HG02840 (cell line): ENCODE measurements around the gene PDE6B.
"Not testable (repeated sequence)": the region's sequence is repeated elsewhere in the genome, so short reads cannot be mapped to it uniquely, and the experiment has no call there.

Experiments used
- ATAC-seq: cut with Tn5 transposase; IDR thresholded peaks from one replicate; pipeline ENCODE4 v1.9.1; 2021; ENCODE audit warnings: mild to moderate bottlenecking, moderate library complexity, moderate number of reproducible peaks; ENCODE audit not compliant: unreplicated experiment, low FRiP score

PDE6B gene

DNA sequence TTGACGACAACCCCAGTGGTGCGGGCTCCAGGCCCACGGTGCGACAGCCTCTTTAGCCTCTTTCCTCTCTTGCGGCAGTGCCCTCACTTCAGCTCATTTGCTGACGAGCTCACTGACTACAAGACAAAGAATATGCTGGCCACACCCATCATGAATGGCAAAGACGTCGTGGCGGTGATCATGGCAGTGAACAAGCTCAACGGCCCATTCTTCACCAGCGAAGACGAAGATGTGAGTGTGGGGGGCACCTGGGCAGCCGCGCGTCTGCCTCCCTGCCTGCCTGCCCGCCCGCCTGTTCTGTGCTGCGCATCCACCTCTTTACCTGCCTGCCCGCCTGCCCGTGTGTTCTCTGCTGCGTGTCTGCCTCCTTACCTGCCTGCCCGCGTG, 9.2 kb downstream of the PDE6B start:
- ATAC-seq, result no peak

DNA sequence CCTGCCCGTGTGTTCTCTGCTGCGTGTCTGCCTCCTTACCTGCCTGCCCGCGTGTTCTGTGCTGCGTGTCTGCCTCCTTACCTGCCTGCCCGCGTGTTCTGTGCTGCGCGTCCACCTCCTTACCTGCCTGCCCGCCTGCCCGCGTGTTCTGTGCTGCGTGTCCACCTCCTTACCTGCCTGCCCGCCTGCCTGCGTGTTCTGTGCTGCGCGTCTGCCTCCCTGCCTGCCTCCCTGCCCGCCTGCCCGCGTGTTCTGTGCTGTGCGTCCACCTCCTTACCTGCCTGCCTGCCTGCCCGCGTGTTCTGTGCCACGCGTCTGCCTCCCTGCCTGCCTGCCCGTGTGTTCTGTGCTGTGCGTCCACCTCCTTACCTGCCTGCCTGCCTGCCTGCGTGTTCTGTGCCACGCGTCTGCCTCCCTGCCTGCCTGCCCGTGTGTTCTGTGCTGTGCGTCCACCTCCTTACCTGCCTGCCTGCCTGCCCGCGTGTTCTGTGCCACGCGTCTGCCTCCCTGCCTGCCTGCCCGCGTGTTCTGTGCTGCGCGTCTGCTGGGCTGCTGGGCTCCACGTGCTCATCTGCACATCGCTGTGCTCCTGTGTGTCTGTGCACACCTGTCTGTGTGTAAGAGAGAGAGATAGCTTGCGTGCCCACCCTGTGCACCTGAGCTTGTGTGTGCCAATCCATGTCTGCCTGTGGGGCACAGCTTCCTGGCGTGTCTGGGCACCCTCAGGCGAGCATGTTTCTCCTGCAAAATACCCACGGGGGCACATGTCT, 9.9 kb downstream of the PDE6B start:
- not testable (repeated sequence) for ATAC-seq

DNA sequence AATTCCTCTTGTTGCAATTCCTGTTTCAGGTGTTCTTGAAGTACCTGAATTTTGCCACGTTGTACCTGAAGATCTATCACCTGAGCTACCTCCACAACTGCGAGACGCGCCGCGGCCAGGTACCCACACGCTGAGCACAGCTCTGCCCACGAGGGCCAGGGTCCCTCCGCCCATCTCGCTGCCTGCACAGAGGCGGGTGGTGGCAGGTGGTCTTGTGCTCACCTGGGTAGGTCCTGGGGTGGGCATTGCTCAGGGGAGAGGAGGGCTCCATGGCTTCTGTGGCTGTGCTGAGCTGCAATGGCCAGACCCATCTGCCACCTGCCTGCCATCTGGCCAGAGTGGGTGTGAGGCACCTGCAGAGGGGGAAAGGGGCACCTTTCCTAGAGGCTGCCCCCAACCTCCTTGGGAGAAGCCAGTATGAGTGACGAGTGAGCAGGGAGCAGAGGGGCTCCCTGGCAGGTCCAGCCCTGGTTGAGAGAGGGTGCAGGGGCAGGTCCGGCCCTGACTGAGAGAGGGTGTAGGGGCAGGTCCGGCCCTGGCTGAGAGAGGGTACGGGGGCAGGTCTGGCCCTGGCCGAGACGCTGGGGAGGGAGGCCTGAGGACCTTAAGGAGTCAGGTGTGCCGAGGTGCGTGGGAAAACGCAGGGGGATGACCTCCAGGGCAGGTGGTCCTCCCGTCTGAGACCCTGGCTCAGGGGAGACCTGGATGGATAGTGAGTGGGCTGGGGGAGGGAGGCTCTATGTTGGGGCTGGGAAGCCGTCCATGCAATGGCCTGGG, 10.7 kb downstream of the PDE6B start:
- no peak for ATAC-seq

DNA sequence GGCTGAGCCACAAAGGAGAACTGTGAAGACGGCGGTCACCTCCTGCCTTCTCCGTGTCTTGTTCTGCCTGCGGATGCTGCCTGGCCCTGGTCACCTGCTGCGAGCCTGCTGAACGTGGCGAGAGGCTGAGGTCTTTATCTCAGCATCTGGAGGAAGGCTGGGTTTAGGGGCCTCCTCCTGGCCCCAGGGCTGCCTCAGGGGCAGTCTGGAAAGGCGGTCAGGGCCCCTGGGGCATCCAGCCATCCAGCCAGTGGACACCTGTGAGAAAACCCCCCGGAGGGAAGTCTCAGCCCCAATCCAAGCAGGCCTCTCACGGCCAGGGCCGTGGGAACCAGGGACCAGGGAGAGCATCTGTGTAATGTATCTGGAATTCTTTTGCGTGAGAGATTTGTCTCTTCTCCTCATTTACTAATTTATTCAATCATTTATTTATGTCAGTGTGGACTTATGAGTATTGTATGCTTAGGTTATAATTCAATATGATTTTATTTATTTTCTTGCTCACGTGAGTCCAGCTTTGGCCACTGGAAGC, 11.3 kb downstream of the PDE6B start:
- ATAC-seq, result no peak

DNA sequence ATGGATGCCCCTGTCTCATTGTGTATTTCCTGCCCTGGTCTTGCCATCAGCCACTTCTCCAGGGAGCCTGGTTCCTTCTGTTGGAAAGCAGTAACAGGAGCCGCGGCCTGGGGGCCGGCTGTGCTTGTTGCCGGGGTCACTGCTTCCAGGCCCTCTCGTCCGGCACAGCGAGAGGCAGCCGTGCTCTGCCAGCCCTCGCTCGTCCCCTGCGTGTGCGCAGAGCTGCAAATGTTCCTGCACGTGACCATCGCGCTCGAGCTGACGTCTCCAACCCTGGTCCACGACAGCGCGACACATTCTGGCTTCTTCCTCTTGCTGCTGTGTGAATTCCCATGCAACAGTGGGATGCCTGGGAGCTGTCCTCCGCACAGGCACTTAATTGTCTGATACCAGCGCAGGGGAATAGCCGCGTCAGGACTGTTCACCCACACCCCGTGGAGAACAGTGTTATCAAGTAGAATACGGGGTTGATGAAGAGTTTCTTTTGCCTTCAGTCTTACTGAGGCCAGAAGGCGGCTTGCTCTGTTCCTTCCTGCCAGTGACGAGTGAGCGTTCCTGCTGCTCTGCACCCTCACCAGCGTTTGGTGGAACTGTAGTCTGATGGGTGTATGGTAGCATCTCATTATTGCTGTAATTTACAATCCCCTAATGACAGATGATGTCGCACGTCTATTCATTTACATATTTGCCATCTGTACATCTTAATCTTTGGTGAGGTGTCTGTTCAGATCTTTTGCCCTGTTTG, 12.3 kb downstream of the PDE6B start:
- no peak for ATAC-seq

DNA sequence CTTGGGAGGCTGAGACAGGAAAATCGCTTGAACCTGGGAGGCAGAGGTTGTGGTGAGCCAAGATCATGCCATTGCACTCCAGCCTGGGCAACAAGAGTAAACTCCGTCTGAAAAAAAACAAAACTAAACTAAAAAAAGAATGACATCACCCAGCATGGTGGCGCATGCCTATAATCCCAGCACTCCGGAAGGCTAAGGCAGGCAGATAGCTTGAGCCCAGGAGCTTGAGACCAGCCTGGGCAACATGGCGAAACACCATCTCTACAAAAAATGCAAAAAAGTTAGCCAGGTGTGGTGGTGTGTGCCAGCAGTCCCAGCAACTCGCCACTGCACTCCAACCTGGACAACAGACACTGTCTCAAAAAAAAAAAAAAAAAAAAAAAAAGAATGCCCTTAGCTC, 17.0 kb downstream of the PDE6B start:
- not testable (repeated sequence) for ATAC-seq

DNA sequence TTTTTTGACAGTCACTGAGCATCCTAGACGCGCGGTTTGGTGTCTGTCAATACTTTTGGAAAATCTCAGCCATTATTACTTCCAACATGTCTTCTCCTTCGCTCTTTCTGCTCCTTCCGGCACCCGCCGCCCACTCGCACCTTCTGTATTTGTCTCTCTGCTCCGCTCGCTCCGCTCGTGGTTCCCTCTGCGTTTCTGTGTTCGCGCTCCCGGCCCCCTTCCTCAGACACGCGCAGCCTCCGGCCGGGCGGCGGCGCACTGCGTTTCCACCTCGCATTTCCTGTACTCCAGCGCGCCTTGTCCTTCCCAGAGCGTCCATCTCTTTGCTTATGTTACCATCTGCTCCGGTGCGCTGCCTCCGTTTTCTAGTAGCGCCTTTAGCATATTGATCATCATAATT, 21.1 kb downstream of the PDE6B start:
- no peak for ATAC-seq

DNA sequence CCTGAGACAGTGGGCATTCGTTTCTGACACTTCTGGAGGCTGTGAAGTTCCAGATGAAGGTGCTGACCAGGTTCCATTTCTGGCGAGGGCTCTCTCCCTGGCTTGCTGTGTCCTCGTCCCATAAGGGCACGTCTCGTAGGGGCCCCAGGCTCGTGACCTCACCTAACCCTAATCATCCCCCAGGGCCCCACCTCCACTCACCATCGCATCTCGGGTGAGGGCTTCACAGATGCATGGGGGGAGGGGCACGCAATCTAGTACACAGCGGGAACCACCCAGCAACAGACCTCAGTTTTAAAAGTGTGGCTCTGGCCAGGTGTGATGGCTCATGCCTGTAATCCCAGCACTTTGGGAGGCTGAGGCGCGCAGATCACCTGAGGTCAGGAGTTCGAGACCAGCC, 22.1 kb downstream of the PDE6B start:
- no peak for ATAC-seq

DNA sequence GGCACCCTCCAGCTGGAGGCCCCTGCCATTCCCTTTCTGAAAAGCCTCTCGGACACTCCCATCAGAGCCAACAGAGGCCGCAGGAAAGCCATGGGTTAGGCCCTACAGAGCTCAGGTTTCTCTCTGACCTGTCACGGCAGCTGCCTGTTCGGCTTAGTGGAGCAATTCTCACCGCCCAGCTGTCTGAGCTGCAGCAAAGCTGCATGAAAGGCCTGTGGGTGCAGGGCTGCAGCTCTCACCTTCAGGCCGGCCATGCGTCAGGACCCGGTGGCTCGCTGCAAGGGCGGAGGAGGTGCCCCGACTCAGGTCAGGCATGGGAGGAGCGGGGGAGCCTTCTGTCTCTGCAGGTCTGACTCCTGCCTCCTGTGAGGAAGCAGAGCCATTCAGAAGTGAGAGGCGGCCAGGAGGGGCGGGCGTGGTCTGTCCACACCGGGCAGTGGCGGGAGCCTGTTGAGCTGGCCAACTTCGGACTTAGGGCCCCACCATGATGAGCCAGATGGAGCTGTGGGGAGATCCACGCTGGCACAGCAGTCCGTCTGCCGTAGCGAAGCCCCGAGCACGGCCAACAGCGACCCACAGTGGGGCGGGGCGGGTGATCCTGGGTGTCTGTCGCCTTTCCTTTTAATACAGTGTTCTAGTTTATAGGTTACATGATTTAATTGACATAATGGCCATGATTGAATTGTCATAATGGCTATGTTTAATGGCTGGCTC, 23.4 kb downstream of the PDE6B start:
- ATAC-seq, result no peak

DNA sequence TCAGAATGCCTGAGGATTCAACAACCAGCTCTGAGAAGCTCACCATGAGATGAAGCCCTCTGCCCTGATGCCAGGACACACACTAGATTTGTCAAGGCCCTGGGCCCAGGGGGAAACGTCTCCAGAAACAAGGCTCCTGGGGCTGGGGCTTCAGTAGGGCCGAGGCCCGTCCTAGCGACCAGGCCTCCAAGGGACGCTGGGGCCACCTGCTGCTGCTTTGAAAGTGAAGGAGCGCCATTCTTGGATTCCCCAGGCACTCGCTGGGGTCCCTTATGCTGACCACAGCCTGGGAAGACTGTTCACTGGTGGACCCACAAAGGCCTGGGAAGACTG, 23.9 kb downstream of the PDE6B start:
- no peak for ATAC-seq

DNA sequence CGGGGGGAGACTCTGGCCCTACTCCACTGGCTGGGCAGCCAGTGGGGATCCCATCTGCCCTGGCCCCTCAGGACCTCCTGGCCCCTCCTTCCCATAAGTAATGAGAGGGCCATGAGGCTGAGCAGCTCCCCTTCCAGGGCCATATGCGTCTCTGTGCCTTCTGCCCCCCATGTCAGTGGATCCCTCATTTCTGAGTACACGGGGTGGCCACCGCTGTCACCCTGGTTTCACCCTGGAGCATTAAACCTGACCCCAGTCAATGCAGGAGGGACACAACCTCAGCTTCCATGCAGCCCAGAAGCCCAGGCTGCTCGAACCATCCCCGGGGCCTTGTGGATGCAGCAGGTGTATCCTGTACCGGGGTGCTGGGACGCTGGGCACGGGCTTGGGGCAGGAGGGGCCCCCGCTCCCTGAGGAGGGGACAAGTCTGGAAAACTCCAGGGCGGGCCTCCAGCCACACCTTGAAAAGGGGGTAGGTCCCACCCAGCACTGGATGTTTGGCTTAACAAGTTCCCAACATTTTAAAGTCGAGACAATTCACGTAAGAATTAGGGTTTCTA, 24.5 kb downstream of the PDE6B start:
- no peak for ATAC-seq

DNA sequence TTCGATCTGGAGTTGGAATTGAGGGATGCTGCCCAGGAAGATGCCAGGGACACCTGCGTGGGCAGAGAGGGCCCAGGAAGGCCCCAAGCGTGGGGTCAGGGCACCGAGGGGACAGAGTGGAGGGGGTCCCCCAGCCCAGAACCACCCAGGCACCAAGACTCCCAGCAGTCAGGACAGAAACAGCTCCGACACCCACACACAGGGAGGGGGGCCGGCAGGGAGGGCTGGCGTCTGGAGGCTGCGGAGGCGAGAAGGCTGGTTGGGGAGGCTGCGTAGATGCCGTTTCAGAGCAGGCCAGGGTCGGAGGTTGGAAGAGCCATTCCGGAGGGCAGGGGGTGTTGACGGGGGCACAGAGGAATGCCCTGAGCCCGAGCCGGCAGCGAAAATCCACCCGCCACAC, 25.1 kb downstream of the PDE6B start:
- no peak for ATAC-seq

DNA sequence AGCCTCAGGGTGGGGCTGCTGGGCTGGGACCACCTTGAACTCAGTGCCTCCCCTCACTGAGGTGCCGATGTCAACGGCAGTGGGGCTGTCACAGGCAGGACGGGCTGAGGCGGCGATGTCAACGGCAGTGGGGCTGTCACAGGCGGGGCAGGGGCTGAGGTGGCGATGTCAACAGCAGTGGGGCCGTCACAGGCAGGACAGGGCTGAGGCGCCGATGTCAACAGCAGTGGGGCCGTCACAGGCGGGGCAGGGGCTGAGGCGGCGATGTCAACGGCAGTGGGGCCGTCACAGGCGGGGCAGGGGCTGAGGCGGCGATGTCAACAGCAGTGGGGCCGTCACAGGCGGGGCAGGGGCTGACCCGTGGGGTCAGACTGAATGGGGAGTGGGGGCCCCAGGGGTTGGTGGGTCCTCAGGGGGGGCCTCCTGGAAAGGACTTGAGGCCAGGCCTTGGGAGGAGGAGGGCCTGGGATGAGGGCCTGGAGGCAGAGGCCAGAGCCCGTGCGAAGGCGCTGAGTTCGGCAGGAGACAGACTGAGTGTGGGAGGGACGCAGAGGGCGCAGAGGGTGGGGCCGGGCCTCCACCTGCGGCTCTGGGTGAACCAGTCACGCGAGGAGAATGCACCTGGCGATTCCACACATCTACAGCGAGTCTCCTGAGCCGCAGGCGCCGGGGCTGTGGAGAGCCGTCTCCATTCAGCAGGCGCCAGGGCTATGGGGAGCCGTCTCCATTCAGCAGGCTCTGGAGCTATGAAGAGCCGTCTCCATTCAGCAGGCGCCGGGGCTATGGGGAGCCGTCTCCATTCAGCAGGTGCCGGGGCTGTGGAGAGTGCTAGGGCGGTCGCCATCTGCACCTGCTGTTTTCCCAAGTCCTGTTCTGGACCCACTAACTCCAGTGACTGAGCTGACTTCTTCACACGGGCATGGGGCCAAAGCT, 25.8 kb downstream of the PDE6B start:
- ATAC-seq, result no peak

DNA sequence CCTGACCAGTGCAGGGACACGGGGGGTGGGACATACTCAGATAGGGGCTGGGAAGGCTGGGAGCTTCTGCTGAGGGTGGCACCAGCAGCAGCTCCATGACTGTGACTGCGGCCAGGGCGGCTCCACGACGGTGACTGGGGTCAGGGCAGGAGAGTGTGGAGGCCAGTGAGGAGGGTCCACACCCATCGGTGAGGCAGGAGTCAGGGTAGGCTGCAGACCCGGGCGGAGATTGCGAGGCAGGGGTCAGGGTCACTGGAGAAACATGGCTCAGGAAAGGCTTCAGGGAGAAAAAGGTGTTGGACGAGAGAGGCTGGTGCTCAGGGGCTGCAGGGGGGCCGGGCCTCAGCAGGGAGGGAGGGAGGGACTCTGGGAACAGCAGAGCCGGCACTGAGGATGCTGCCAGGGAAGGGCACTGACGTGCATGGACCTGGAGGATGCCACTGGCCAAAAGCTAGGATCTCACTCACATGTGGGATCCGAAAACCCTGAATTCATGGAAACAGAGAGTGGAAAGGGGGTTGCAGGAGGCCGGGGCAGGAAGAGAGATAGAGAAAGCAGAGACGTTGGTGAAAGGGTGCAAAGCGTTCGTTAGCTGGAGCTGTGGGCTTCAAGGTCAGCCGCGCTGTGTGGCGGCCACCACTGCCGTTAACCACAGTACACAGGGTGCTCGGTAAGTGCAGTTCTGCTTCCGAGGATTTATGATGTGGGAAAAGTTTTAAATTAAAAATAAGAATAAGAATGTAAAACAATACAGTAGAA, 26.7 kb downstream of the PDE6B start:
- ATAC-seq, result no peak

DNA sequence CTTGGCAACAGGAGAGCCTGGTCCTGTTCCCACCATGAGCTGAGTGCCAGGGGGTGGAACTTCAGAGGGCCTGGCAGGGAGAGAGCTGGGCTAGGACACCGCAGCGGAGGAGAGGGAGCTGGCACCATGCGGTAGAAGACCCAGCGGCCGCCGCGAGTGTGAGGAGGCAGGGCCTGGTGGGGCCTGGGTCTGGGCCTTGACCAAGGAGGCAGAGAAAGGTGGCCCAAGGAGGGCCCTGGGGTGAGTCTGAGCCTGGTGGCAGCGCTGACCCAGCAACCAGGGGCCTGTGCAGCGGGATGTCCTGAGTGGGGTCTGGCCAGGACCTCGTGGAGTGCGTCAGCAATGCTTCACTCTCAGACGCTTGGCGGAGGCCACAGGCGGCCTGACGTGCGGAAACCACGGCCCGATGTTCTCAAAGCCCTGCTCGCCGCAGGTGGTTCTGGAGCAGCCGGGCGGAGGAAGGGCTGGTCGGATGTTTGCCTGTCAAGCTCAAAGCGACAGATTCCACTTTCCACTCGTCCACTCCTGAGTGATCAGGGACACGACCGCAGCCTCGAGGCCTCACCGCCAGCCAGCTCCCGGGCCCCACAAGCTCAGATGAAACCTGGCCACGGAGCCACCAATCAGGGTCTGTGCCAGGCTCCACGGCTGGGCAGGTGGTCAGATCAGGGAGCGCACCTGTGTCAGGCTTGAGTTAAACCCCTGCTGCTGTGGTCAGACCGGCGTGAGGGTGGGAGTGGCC, 27.9 kb downstream of the PDE6B start:
- no peak for ATAC-seq

DNA sequence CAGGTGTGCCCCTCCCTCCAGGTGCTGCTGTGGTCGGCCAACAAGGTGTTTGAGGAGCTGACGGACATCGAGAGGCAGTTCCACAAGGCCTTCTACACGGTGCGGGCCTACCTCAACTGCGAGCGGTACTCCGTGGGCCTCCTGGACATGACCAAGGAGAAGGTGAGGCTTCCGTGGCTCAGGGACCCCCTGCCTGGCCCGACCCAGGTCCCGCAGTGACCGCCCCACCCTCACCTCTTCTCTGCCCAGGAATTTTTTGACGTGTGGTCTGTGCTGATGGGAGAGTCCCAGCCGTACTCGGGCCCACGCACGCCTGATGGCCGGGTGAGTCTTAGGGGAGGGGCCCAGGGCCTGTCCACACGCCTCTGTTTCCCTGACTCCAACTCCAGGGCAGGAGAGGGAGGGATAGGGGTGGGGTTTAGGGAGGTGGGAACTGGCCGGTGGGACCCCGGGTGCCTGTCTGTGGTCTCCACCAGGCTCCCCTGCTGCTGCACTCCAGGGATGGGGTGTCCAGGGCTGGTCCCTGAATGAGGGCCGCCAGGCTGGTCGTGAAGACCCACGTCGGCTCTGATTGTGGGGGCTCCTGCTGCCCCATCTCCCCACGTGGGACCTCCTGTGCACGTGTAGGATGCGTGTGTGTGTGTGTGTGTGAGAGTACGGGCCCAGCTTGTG, 28.6 kb downstream of the PDE6B start:
- no peak for ATAC-seq

DNA sequence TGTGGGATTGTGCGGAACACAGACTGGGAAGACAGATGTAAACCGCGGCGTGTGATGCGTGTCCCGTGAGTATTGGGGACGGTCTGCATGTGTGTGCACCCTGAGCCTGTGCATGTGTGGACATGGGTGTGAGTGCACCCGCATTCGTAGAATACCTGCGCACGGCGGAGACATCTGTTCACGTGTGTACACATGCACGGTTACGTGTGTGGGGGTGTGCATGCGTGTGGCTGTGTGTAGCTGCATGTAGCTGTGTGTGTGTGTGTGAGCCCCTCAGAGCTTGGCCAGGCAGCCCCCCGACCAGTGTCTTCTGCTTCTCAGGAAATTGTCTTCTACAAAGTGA, 29.1 kb downstream of the PDE6B start:
- ATAC-seq, result no peak
